NCI-H1417 (cell line): ENCODE measurements around the gene PRSS53.

Source experiments
- DNase-seq, 3 experiments: peaks; one replicate each; lab custom pipeline; 2025; lab: John Stamatoyannopoulos, UW

Gene PRSS53

GRCh38 chr16:31043352-31043751, 45.4 kb downstream of the PRSS53 start:
- DNase-seq: no peak

- DNase-seq: no peak
These were observed 45.9 kb downstream of the PRSS53 start for GRCh38 chr16:31042866-31043265.

- no peak for DNase-seq
These were observed 49.8 kb downstream of the PRSS53 start for GRCh38 chr16:31038993-31039392.

- DNase-seq: no peak
These were observed 52.1 kb downstream of the PRSS53 start for GRCh38 chr16:31036691-31037090.

DNA sequence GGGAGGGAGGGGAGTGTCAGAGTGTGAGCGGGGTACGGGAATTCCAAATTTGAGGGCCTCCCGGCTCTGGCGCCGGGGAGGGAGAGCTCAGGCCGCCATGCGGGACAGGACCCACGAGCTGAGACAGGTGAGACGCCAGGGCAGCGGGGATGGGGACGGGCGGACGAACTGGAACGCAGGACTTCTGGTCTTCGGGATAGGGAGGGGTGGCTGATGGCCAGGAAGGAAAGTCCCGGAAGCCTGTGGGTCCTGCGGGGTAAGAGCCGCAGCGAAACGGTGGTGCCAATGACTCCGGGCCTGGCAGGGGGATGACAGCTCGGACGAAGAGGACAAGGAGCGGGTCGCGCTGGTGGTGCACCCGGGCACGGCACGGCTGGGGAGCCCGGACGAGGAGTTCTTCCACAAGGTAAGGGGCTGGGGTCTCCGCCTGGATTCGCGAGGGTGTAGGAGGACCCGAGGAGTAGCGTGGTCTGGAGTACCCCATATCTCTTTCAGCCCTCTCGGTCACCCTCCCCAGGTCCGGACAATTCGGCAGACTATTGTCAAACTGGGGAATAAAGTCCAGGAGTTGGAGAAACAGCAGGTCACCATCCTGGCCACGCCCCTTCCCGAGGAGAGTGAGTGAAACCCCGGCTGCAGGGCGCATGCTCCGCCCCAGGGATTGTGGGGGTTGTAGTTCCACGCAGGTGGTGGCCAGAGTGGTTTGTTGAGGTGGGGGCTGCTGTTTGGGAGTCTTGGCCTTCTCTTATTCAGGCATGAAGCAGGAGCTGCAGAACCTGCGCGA, 54.8 kb downstream of the PRSS53 start:
- peak; percentile 64 to 85 (median 71) for DNase-seq
